Lower leg skin (tissue), 4 donors: Measurements from ENCODE around the gene GLS. TPM values are rescaled to one million over a fixed set of nuclear protein-coding genes. Genes with fewer than 3 reads are reported as not detected.

Experiments used
- DNase-seq, 2 donors: peaks; one replicate each; pipeline ENCODE4 v3.0.0-alpha.2; 2019; ENCODE audit warnings: low spot score in 2 of 2
- H3K4me3 ChIP-seq: fragments of 200-600 bp; sonication (generic); 2 replicates; pipeline ENCODE4 v1.5.1; 2017; ENCODE audit warnings: mild to moderate bottlenecking, low read depth; ENCODE audit not compliant: poor library complexity, severe bottlenecking
- CTCF ChIP-seq, 3 donors: fragments of 450-650 bp; IDR thresholded peaks; one replicate each; pipeline ENCODE4 v1.5.1; 2016; ENCODE audit warnings: antibody characterized with exemption in 3 of 3, mild to moderate bottlenecking in 3 of 3, moderate library complexity in 2 of 3
- POLR2A ChIP-seq, 2 donors: fragments of 450-650 bp; IDR thresholded peaks; one replicate each; pipeline ENCODE4 v1.6.1; 2016 to 2017; ENCODE audit warnings: antibody characterized with exemption in 2 of 2, mild to moderate bottlenecking in 1 of 2, moderate library complexity in 1 of 2
- WGBS, 2 donors: methylation state at CpG; one replicate each; pipeline ENCODE4 v1.1.5; 2018; 5-methylcytosine and 5-hydroxymethylcytosine counted together
- intact Hi-C: fragments of 100-400 bp; cut with DNase I; formaldehyde crosslinking; loops from one replicate; pipeline ENCODE4 v1.15.0; 2023; ENCODE audit warnings: low total_unique reads
- total RNA-seq, 4 donors: library from RNA; depleted of rRNA; stranded (reverse); fragments of >200 nt; gene quantifications; one replicate each; pipeline ENCODE4 v1.1.0, GENCODE V29; 2016

The GLS gene
- total RNA-seq, 4 donors from 2014 or later, result 55.3 to 86.2 (median 67.6) TPM

DNA sequence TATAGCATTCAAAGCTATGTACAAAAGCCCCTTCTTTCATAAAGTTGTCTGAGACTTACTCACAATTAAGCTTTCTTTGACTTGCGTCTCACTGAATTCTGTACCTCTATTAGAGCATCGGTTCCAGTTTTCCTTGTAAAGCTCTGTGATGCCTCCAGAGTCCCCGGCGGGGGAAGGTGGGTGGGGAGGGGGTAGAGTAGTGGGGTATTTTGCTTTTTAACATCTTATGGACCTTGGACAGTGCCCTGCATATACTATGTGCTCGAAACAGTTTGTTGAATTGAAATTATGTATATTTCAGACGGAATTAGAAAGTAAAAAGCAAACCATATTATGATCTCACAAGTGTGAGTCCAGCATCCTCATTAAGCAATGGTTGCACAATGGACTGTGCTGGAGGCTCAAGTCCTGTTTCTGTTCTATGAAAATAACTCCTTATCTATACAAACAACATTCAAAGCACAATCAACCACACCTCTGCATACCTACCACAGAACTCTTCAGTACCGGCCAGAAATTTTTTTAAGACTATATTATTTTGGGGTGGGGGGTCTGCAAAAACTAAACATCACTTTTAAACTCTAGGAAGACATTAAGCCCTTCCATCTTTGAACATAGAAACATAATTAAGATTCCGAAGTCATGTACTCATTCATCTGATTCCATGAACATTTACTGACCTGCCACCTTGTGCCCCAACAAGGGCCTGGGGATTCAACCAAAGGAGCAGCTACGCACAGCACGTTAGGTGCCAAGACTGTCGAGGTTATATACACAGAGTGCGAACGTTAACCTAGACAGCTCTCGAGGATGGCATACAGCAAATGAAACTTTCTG, 132.4 kb downstream of the GLS start:
- peak overlapping the region; percentile 86 for H3K4me3 ChIP-seq
- WGBS, 2 donors, result 30 to 32% methylated on average over 14 of the region's 14 CpGs
- intact Hi-C loops, result no loop called here
- DNase-seq, result no peak
- TF ChIP-seq POLR2A (IDR thresholded peaks at IDR 0.05) (no peak), CTCF (IDR thresholded peaks at IDR 0.05) (no peak)

DNA sequence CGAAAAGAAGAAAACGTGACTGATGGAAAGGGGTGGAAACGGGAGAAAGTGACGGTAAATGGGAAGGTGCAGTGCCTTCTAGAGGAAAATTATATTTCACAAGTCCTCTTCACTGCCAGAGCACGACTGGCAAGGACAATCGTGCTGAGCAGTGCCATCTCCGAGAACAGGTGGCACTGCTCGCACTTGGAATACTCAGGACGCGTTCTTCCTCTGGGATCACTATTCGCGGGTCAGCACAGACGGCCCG, 133.0 kb downstream of the GLS start:
- WGBS, 2 donors, result 0 to 1% methylated on average over 14 of the region's 14 CpGs
- H3K4me3 ChIP-seq, result peak overlapping the region; percentile 86
- intact Hi-C loops, result no loop called here
- no peak for DNase-seq
- no peak for TF ChIP-seq CTCF (IDR thresholded peaks at IDR 0.05)

- 0 to 1% methylated on average over 45 to 53 of the region's 68 CpGs for WGBS, 2 donors
- no peak for TF ChIP-seq CTCF (IDR thresholded peaks at IDR 0.05)
- peak in 1 of 2 donors; percentile 21 for TF ChIP-seq POLR2A (IDR thresholded peaks at IDR 0.05)
- peak; percentile 85 to 98 for DNase-seq
- intact Hi-C loops, result no loop called here
- H3K4me3 ChIP-seq, result peak within 1 kb of the TSS; percentile 86
Observed at GRCh38 chr2:191013932-191014652, 133.5 kb downstream of the GLS start, which contains the start of gene STAT1. STAT1 (minus strand) TSS chr2:191014171; CDS start chr2:191010003, 4,168 bp downstream.

DNA sequence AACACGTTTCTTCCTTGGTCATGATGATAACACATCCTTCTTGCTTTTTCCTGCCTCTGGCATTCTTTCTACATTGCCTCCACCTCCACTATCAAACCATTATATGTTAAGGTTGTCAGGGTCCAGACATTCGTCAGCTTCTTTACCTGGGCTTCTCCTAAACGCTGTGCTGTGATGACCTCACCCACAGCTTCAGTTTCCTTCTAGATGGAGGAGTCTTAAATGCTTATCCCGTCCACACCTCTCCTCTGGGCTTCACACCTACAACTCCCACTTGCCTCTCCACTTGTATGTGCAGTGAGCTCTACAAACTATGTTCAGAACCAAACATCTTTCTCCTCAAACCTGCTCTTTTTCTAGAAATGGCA, 134.0 kb downstream of the GLS start:
- WGBS, 2 donors, result 42 to 50% methylated on average over 4 of the region's 4 CpGs
- TF ChIP-seq POLR2A (IDR thresholded peaks at IDR 0.05) (no peak), CTCF (IDR thresholded peaks at IDR 0.05) (no peak)
- intact Hi-C loops, result no loop called here
- DNase-seq, result no peak
- H3K4me3 ChIP-seq, result no peak overlapping the region

Other genes with a start within 250 kb of the GLS start
- 10 to 100 TPM; 66.8 to 82.0 (median 75.1) TPM for gene NAB1, start 231.7 kb upstream of the GLS start, total RNA-seq
- 10 to 100 TPM; 37.5 to 55.6 (median 45.5) TPM for gene STAT1, start 133.3 kb downstream of the GLS start, total RNA-seq